NAMALWA (cell line): Measurements from ENCODE around the gene ZFAND3.
"Not testable (repeated sequence)": the region's sequence is repeated elsewhere in the genome, so short reads cannot be mapped to it uniquely, and the experiment has no call there.

Experiments
- DNase-seq: peaks from one replicate; pipeline ENCODE4 v3.0.0-alpha.2; 2015; ENCODE audit warnings: low spot score

The ZFAND3 gene

GRCh38 chr6:38091613-38092012 is 272.1 kb downstream of the ZFAND3 start:
- no peak for DNase-seq

- no peak for DNase-seq
Measured at GRCh38 chr6:38092465-38092864, 272.9 kb downstream of the ZFAND3 start.

- DNase-seq: no peak
Measured at GRCh38 chr6:38092964-38093363, 273.4 kb downstream of the ZFAND3 start.

DNA sequence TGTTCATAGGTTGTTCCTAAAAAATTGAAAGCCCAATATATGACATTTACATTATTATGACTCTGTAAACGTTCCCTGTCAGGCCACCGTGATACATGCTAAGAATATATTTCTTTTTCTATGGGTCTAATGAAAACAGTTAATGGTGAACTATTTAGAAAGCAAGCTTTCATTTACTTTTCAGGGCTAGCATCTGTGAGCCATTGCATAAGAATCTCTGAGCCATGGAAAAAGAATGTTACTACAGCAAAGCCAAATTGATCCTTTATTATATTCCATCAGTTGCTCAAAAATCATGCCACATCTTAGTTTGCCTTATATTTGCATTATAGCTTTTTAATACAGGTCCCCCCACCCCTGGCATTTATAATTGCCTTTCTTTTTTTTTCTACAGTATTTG is 275.5 kb downstream of the ZFAND3 start:
- DNase-seq: no peak

GRCh38 chr6:38099221-38099620 is 279.7 kb downstream of the ZFAND3 start:
- no peak for DNase-seq

GRCh38 chr6:38100380-38100779 is 280.9 kb downstream of the ZFAND3 start:
- DNase-seq: no peak

- no peak for DNase-seq
Measured at GRCh38 chr6:38103921-38104320, 284.4 kb downstream of the ZFAND3 start.

DNA sequence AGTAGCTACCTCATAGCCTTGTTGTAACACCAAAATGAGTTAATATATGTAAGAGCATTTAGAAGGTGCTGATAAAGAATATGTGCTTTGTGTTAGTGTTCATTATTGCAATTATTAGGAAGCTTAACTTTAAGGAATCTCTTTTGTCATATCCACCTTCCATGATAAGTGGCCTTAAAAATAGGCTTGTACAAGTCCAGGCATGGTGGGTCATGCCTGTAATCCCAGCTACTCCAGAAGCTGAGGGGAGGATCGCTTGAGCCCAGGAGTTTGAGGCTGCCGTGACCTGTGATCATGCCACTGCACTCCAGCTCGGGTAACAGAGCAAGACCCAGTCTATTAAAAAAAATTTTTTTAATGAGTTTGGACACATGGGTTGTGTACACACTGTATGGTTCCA is 285.5 kb downstream of the ZFAND3 start:
- DNase-seq: no peak

DNA sequence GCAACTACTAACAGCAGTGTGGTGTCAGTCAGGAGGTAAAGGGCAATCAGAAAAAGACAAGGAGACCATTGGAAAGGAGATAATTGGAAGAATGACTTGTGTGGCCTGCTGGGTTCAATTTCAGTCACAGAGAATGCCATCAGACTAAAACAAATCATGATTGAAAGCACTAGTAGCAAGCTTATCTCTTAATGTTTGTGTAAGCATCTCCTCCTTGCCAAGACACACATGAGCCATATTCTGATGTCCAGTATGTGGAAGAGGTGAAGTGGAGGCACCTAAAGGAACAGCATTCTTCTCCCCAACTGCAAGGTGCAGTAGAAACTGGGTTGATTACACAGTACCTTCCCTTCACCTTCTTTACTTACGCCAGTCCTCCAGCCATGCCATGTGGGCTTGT is 287.5 kb downstream of the ZFAND3 start:
- no peak for DNase-seq

DNA sequence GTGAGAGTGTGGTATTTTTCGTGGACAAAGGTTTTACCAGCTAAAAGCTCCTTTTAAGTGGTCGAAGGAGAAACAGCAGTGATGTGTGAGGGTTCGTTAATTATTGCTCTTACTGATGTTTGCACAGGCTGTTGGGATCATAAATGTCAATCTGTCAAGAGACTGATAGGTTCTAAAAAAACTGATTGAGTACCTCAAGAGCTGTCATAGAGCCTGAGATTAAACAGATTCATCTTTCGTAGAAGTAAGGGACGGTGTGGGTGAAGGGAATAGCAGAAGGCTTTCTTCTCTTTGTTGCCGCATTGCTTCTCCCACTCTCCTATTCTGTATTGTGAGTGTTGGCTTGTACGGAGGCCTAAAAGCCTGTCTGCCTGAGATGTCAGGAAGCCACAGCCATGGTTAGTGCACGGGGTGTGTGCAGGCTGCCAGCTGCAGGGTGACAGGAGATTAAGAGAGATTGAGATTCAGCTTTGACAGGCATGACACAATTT is 291.0 kb downstream of the ZFAND3 start:
- no peak for DNase-seq

DNA sequence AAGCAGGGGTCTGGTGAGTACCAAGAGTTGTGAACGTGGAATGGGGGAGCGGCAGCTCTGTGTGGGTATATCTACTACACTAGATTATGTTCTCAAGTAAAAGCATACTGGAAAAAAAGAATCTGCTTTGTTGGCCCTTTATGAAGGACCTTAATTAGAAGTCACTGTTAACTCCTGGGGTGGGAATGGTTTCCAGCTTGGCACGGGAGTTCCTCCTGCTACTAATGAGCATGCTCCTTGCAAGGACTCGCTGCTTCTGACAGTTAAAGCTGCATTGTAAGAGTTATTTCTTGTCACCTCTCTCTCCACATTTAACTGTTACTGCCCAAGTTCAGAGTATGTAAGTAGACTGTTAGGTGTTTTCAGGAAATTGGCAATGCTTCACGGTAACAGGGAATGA is 292.7 kb downstream of the ZFAND3 start:
- DNase-seq: no peak

DNA sequence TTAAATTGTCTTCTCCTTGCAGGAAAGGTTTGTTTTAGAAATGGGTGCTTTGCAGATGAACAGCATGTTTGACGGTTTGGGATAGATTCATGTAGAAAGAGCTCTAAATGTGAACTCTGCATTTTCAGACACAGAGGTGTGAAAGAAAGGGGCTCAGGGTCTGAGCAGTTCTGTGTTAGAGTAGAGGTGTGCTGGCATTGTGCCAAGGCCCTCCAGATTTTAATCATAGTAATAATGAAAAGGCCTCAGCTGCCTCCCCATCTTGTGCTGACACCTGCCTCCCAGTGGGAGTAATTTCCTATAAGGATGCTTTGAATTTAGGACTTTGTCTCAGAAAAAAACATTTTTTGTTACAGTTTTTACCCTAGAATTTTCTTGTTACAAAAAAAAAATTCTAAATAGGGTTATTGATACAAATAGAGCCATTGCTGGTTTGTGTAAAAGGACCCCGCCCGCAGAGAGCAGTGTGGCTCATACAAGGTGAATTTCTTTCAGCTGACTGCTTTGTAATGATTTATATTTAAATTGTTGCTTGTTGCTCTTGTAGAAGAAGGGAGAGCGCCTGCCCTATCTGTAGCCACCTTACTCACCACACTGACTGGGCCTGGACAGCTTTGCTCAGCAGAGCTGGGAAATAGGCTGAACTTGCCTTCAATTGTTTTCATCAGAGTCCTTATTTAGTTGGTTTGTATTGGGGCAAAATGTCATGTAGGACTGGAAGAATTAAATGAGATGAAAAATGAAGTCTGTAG is 294.5 kb downstream of the ZFAND3 start:
- DNase-seq: no peak

DNA sequence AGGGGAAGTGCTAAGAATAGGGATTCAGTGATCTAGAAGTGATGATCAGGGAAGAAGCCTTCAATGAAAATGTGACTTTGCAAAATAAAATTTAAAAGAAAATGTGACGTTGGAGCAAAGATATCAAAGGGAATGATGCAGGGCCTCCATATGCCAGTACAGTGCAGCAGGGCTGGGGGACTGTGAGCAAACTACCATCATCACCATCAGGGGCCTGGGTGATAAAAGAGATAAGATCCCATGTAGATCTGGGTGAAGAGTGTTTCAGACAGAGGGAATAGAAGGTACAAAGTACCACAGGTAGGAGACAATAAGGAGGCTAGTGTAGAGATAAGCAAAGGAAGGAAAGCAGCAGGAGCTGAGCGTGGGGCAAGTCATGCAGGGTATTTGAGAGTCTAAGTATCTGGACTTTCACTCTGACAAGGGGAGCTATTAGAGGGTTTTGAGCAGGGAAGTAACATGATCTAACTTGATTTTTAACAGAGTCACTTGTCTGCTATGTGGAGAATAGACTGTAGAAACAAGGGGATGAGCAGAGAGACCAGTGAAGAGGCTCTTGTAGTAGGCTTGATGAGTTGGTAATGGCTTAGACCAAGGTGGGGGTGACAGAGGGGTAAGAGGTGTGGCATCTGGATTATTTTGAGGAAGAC is 295.6 kb downstream of the ZFAND3 start:
- DNase-seq: no peak

GRCh38 chr6:38115626-38116008 is 296.1 kb downstream of the ZFAND3 start:
- DNase-seq: no peak

DNA sequence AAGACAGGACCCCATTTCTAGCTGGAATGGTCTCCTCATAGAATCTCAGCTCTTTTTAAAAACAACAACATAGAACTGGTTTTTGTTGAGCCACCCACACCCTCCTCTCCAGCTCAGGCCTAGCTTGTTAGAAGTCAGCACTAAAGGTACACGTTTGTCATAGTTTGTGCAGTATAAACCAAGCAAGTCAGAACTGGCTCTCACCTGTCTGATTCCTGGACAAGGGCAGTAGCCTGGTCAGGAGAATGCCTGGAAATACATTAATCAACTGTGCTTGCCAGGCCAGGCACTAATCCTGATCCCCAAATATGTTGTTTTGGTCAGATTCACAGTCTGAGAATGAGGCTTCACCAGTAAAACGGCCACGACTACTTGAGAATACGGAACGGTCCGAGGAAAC is 296.7 kb downstream of the ZFAND3 start:
- no peak for DNase-seq

- DNase-seq: no peak
Measured at GRCh38 chr6:38117281-38117680, 297.8 kb downstream of the ZFAND3 start.

GRCh38 chr6:38118791-38119365 is 299.4 kb downstream of the ZFAND3 start:
- no peak for DNase-seq

DNA sequence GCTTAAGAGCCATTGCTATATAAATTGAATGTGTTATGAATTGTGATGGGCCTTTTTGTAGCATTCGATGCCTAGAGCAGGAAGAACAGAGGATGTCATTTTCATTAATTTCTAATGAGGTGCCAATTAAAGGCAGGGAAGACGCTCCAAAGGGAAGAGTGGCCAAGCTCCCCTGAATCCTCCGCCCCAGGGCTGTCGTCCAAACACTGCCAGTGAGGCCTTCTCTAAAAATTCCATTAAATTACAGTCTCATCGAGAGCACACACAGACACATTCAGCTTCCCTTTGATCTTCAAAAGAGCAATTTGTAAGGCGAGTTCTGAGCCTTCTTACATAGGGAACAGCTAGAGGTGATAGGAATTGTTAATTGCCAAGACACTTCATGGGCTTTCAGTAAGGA is 300.0 kb downstream of the ZFAND3 start:
- no peak for DNase-seq

GRCh38 chr6:38124224-38124926 is 304.8 kb downstream of the ZFAND3 start:
- not testable (repeated sequence) for DNase-seq

- DNase-seq: no peak
Measured at GRCh38 chr6:38127284-38127683, 307.8 kb downstream of the ZFAND3 start.

GRCh38 chr6:38131527-38131965 is 312.0 kb downstream of the ZFAND3 start:
- DNase-seq: no peak

DNA sequence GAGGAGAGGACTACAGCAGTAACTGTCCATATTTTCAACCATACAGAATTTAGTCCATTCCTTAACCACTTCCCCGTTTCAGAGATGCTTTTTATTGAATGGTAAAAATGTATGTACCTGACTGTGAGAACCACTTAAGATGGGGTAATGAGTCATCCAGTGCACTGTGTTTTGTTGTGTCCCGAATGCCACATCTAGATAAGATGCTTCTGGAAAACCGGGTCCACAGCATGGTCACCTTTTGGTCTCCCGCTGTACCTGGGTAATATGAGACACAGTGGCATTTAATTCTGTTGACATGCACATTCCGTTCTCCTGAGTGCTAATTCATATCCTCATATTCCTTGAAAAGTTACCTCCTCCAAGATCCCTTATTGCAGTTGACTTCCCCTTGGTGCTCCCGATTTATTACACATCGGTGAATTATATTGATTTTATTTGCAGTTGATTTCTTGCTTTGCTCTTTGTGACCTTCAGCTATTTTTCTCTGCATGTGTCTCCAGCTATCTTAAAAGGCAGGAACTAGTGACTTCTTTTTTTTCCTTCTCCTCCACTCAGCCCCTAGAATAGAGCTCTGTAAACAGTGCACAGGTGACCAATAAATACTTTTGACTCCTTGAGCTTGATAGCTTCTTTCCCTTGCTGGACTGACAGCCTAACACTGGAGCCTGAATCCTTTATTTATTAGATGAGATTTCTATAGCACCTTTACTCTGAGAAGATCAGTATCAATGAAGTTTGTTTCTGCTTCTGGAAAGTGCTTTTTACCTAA is 314.6 kb downstream of the ZFAND3 start:
- no peak for DNase-seq
